ENCODE results near the gene STUB1. TPM values are rescaled to one million over a fixed set of nuclear protein-coding genes. Genes with fewer than 3 reads are reported as not detected.

STUB1 gene
- total and polyA plus RNA-seq, 10 of the 15 experiments (the other 5 are each of a cell fraction or from before 2014, with no cell fraction given): 4.2 to 136 (median 67.1) TPM

DNA sequence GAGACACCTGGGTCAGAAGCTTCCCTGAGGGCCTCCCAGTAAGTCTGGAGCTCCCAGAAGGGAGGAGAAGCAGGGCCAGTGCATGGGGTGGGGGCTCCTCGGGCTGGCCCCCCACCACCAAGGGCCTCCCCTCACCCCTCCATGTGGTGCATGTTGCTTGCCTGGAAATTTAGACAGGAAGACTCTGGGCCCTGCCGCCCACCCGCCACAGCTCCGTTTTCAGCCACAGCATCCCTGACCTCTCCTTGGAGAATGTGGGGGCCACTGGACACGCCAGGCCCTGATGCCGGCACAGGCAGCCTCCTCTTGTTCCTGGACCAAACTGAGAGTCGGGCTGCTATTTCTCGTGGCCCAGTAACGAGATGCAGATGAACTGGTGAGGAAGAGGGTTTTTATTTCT is 41.4 kb upstream of the STUB1 start:
- H3K4me2 ChIP-seq (ENCODE audit: control insufficient read depth, insufficient read depth): no peak overlapping the region

More for the DNA sequence above, 41.4 kb upstream of the STUB1 start:
- ATAC-seq: no peak
- no TSS peak for BruUV-seq (replicated peaks)
- H3K4me1 ChIP-seq (ENCODE audit: control insufficient read depth, insufficient read depth, low read length): peaks cover 13% of the 10 kb centered on the region
- POLR2A ChIA-PET: no interaction called here
- in situ Hi-C loops (cut with MboI) (no loop called here), intact Hi-C loops (cut with micrococcal nuclease; ENCODE audit: unreplicated experiment) (loop anchor here (5.0 kb wide), 2 partner anchors 43 to 112 kb away; partner anchors contain the start of genes CAPN15, JMJD8 and STUB1)
- H3K9ac ChIP-seq (ENCODE audit: control insufficient read depth, insufficient read depth, low read length): no peak overlapping the region
- no peaks in the 10 kb centered on the region for H3K9me3 ChIP-seq (replicated peaks; ENCODE audit: control insufficient read depth, insufficient read depth, low read length)
- no peak overlapping the region for H3K27ac ChIP-seq (ENCODE audit: control insufficient read depth, insufficient read depth)
- FAIRE-seq: no peak
- no peaks in the 10 kb centered on the region for H3K27me3 ChIP-seq (replicated peaks in 1 of 2; ENCODE audit: control insufficient read depth in 2 of 2, insufficient read depth in 2 of 2, low read length in 1 of 2)
- H4K20me1 ChIP-seq (ENCODE audit: control insufficient read depth, insufficient read depth): no peaks in the 10 kb centered on the region
- RAD21 ChIA-PET (ENCODE audit: unreplicated experiment): no interaction called here
- WGBS (ENCODE audit: insufficient coverage, insufficient replicate concordance, low lambda C conversion rate, missing lambda C conversion rate): 43% methylated on average over 9 of the region's 9 CpGs
- H3K4me3 ChIP-seq: no peak overlapping the region
- DNase-seq (ENCODE audit: low read depth, low spot score): no peak
- peaks cover 0 to 2% of the 10 kb centered on the region in 2 experiments; a peak in 3 of 4 replicates for H3K36me3 ChIP-seq (ENCODE audit: control insufficient read depth in 2 of 2, insufficient read depth in 2 of 2, low read length in 1 of 2)
- TF ChIP-seq, protein P1, sequence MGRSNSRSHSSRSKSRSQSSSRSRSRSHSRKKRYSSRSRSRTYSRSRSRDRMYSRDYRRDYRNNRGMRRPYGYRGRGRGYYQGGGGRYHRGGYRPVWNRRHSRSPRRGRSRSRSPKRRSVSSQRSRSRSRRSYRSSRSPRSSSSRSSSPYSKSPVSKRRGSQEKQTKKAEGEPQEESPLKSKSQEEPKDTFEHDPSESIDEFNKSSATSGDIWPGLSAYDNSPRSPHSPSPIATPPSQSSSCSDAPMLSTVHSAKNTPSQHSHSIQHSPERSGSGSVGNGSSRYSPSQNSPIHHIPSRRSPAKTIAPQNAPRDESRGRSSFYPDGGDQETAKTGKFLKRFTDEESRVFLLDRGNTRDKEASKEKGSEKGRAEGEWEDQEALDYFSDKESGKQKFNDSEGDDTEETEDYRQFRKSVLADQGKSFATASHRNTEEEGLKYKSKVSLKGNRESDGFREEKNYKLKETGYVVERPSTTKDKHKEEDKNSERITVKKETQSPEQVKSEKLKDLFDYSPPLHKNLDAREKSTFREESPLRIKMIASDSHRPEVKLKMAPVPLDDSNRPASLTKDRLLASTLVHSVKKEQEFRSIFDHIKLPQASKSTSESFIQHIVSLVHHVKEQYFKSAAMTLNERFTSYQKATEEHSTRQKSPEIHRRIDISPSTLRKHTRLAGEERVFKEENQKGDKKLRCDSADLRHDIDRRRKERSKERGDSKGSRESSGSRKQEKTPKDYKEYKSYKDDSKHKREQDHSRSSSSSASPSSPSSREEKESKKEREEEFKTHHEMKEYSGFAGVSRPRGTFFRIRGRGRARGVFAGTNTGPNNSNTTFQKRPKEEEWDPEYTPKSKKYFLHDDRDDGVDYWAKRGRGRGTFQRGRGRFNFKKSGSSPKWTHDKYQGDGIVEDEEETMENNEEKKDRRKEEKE (IDR thresholded peaks at IDR 0.05): no peak
- TF ChIP-seq ZBED1 (IDR thresholded peaks at IDR 0.05; ENCODE audit: borderline replicate concordance) (no peak), MTA2 (IDR thresholded peaks at IDR 0.05; ENCODE audit: low read depth) (no peak), SIX5 (IDR thresholded peaks at IDR 0.05; ENCODE audit: low read depth, low read length, severe bottlenecking) (no peak), NFYB (IDR thresholded peaks at IDR 0.05; ENCODE audit: insufficient read depth, low read depth, low read length) (no peak), RUNX3 (IDR thresholded peaks at IDR 0.05; ENCODE audit: low read length) (no peak), SIN3A (IDR thresholded peaks at IDR 0.05; ENCODE audit: low read depth, low read length) (no peak), JUND (IDR thresholded peaks at IDR 0.05; ENCODE audit: low read depth, low read length) (no peak), MEF2B (IDR thresholded peaks at IDR 0.05; ENCODE audit: partially characterized antibody, poor library complexity, severe bottlenecking) (no peak), POLR2A (IDR thresholded peaks at IDR 0.05; ENCODE audit: low read depth, low read length) (no peak), ASH2L (IDR thresholded peaks at IDR 0.05; ENCODE audit: borderline replicate concordance, low read depth) (no peak), EZH2 (IDR thresholded peaks at IDR 0.05; ENCODE audit: borderline replicate concordance, control insufficient read depth, low read depth, low read length) (no peak), NFIC (IDR thresholded peaks at IDR 0.05; ENCODE audit: low read depth, low read length) (no peak), SUPT20H (IDR thresholded peaks at IDR 0.05; ENCODE audit: borderline replicate concordance, control insufficient read depth, low read depth, low read length) (no peak)
- TF ChIP-seq, protein P2, sequence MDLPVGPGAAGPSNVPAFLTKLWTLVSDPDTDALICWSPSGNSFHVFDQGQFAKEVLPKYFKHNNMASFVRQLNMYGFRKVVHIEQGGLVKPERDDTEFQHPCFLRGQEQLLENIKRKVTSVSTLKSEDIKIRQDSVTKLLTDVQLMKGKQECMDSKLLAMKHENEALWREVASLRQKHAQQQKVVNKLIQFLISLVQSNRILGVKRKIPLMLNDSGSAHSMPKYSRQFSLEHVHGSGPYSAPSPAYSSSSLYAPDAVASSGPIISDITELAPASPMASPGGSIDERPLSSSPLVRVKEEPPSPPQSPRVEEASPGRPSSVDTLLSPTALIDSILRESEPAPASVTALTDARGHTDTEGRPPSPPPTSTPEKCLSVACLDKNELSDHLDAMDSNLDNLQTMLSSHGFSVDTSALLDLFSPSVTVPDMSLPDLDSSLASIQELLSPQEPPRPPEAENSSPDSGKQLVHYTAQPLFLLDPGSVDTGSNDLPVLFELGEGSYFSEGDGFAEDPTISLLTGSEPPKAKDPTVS (IDR thresholded peaks at IDR 0.05; ENCODE audit: low read depth, low read length): no peak
- TF ChIP-seq, protein P3, sequence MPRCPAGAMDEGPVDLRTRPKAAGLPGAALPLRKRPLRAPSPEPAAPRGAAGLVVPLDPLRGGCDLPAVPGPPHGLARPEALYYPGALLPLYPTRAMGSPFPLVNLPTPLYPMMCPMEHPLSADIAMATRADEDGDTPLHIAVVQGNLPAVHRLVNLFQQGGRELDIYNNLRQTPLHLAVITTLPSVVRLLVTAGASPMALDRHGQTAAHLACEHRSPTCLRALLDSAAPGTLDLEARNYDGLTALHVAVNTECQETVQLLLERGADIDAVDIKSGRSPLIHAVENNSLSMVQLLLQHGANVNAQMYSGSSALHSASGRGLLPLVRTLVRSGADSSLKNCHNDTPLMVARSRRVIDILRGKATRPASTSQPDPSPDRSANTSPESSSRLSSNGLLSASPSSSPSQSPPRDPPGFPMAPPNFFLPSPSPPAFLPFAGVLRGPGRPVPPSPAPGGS (IDR thresholded peaks at IDR 0.05; ENCODE audit: borderline replicate concordance, insufficient read depth, low read depth, low read length, poor library complexity, severe bottlenecking): no peak
- TF ChIP-seq, protein P4, sequence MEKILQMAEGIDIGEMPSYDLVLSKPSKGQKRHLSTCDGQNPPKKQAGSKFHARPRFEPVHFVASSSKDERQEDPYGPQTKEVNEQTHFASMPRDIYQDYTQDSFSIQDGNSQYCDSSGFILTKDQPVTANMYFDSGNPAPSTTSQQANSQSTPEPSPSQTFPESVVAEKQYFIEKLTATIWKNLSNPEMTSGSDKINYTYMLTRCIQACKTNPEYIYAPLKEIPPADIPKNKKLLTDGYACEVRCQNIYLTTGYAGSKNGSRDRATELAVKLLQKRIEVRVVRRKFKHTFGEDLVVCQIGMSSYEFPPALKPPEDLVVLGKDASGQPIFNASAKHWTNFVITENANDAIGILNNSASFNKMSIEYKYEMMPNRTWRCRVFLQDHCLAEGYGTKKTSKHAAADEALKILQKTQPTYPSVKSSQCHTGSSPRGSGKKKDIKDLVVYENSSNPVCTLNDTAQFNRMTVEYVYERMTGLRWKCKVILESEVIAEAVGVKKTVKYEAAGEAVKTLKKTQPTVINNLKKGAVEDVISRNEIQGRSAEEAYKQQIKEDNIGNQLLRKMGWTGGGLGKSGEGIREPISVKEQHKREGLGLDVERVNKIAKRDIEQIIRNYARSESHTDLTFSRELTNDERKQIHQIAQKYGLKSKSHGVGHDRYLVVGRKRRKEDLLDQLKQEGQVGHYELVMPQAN (conservative IDR thresholded peaks at IDR 0.05): no peak
- H2AFZ ChIP-seq (ENCODE audit: control insufficient read depth, low read depth, low read length): no peak overlapping the region
- peaks cover 42% of the 10 kb centered on the region for H3K79me2 ChIP-seq (ENCODE audit: control insufficient read depth, insufficient read depth, low read length)
- SMC1A ChIA-PET (ENCODE audit: uncharacterized antibody, unreplicated experiment): no interaction called here
- CTCF ChIA-PET: interaction anchor here (1.4 kb wide), 1 partner anchor 9 kb away, joined by 4 read pairs; no protein-coding TSS in a partner anchor
